Kidney epithelial cell (primary cell): Measurements from ENCODE around the gene PBOV1. TPM values are rescaled to one million over a fixed set of nuclear protein-coding genes. Genes with fewer than 3 reads are reported as not detected.

Experiments used
- DNase-seq: peaks from one replicate; pipeline ENCODE4 v3.0.0-alpha.2; 2010; ENCODE audit warnings: low read depth
- H3K27me3 ChIP-seq: 2 replicates; pipeline ENCODE4 v1.6.0; 2011; ENCODE audit warnings: low read length; ENCODE audit not compliant: control insufficient read depth, insufficient read depth
- H3K36me3 ChIP-seq: 2 replicates; pipeline ENCODE4 v1.5.1; 2011; ENCODE audit warnings: low read length; ENCODE audit not compliant: control insufficient read depth, insufficient read depth
- H3K4me3 ChIP-seq: 2 replicates; pipeline ENCODE4 v1.5.1; 2011; ENCODE audit warnings: low read depth, mild to moderate bottlenecking, control low read depth, low read length
- CTCF ChIP-seq: IDR thresholded peaks from 2 replicates; pipeline ENCODE4 v1.5.1; 2011; ENCODE audit warnings: mild to moderate bottlenecking, moderate library complexity, low read length, control low read depth, inconsistent platforms; ENCODE audit not compliant: insufficient read depth, poor library complexity, severe bottlenecking
- total RNA-seq: library from RNA; depleted of rRNA; stranded (reverse); fragments of >200 nt; gene quantifications from 2 replicates; pipeline ENCODE4 v1.2.3, GENCODE V29; 2015

The PBOV1 gene
- total RNA-seq, 1 donor from 2014 or later: not detected

- DNase-seq: no peak
- H3K27me3 ChIP-seq: no peaks in the 10 kb centered on the region
- no peaks in the 10 kb centered on the region for H3K36me3 ChIP-seq
- H3K4me3 ChIP-seq: no peak overlapping the region
- no peak for TF ChIP-seq CTCF
Observed at GRCh38 chr6:138229663-138230179, 11.4 kb upstream of the PBOV1 start.

- Histone ChIP-seq H3K4me3 (no peak overlapping the region), H3K27me3 (no peaks in the 10 kb centered on the region), H3K36me3 (no peaks in the 10 kb centered on the region)
- DNase-seq: no peak
- TF ChIP-seq CTCF: no peak
Observed at GRCh38 chr6:138229072-138229471, 10.8 kb upstream of the PBOV1 start.

- Histone ChIP-seq H3K36me3 (no peaks in the 10 kb centered on the region), H3K27me3 (no peaks in the 10 kb centered on the region), H3K4me3 (no peak overlapping the region)
- no peak for DNase-seq
- TF ChIP-seq CTCF: no peak
Observed at GRCh38 chr6:138227316-138227781, 9.1 kb upstream of the PBOV1 start.

GRCh38 chr6:138226700-138227315 is 8.5 kb upstream of the PBOV1 start:
- H3K27me3 ChIP-seq: no peaks in the 10 kb centered on the region
- no peak for TF ChIP-seq CTCF
- no peak for DNase-seq
- H3K4me3 ChIP-seq: no peak overlapping the region
- H3K36me3 ChIP-seq: no peaks in the 10 kb centered on the region

GRCh38 chr6:138225953-138226352 is 7.7 kb upstream of the PBOV1 start:
- no peak for DNase-seq
- TF ChIP-seq CTCF: no peak
- H3K27me3 ChIP-seq: no peaks in the 10 kb centered on the region
- no peaks in the 10 kb centered on the region for H3K36me3 ChIP-seq
- H3K4me3 ChIP-seq: no peak overlapping the region

- Histone ChIP-seq H3K27me3 (no peaks in the 10 kb centered on the region), H3K4me3 (no peak overlapping the region), H3K36me3 (no peaks in the 10 kb centered on the region)
- DNase-seq: no peak
- no peak for TF ChIP-seq CTCF
Observed at GRCh38 chr6:138222901-138223546, 4.7 kb upstream of the PBOV1 start.
